HL-60 (cell line): Measurements from ENCODE around the gene PTPRT.

ENCODE experiments used
- DNase-seq, 2 experiments: peaks; one replicate each; pipeline ENCODE4 v3.0.0-alpha.2; 2010 to 2020; ENCODE audit warnings: low read depth in 1 of 2, low spot score in 1 of 2
- H3K27ac ChIP-seq: fragments of 250-450 bp; sonication (Bioruptor Pico); replicated peaks from 2 replicates; pipeline ENCODE4 v1.5.1; 2020; ENCODE audit warnings: mild to moderate bottlenecking, moderate library complexity
- H3K27me3 ChIP-seq: fragments of 250-450 bp; sonication (Bioruptor Pico); 2 replicates; pipeline ENCODE4 v1.5.1; 2021; ENCODE audit warnings: mild to moderate bottlenecking, moderate library complexity; ENCODE audit not compliant: insufficient read depth, poor library complexity, severe bottlenecking
- H3K4me3 ChIP-seq: replicated peaks from 2 replicates; pipeline ENCODE4 v1.5.1; 2011; ENCODE audit warnings: mild to moderate bottlenecking, control low read depth, low read length; ENCODE audit not compliant: insufficient read depth
- CTCF ChIP-seq: IDR thresholded peaks from one replicate; pipeline ENCODE4 v1.5.1; 2011; ENCODE audit warnings: low read length, control low read depth, inconsistent platforms; ENCODE audit not compliant: insufficient read depth
- GABPA ChIP-seq: IDR thresholded peaks from 2 replicates; pipeline ENCODE4 v1.6.1; 2012; ENCODE audit warnings: low read depth
- POLR2AphosphoS5 ChIP-seq: IDR thresholded peaks from 2 replicates; pipeline ENCODE4 v1.6.1; 2012; ENCODE audit warnings: low read depth
- REST ChIP-seq: IDR thresholded peaks from 2 replicates; pipeline ENCODE4 v1.6.1; 2012; ENCODE audit warnings: low read depth; ENCODE audit not compliant: insufficient replicate concordance
- SPI1 ChIP-seq: IDR thresholded peaks from 2 replicates; pipeline ENCODE4 v1.6.1; 2012; ENCODE audit warnings: low read depth, mild to moderate bottlenecking, borderline replicate concordance

Gene PTPRT

GRCh38 chr20:43123180-43123579, 66.5 kb downstream of the PTPRT start:
- Histone ChIP-seq H3K27ac (no peak overlapping the region), H3K27me3 (peaks cover 2% of the 10 kb centered on the region), H3K4me3 (no peak overlapping the region)
- no peak for DNase-seq
- TF ChIP-seq POLR2AphosphoS5, result no peak
- TF ChIP-seq REST, result no peak
- no peak for TF ChIP-seq CTCF
- no peak for TF ChIP-seq SPI1
- no peak for TF ChIP-seq GABPA

GRCh38 chr20:43119720-43120119, 70.0 kb downstream of the PTPRT start:
- TF ChIP-seq GABPA (no peak), REST (no peak), POLR2AphosphoS5 (no peak), SPI1 (no peak), CTCF (no peak)
- DNase-seq, result no peak
- H3K27ac ChIP-seq, result no peak overlapping the region

GRCh38 chr20:43102394-43102793, 87.3 kb downstream of the PTPRT start:
- Histone ChIP-seq H3K4me3 (no peak overlapping the region), H3K27ac (no peak overlapping the region), H3K27me3 (no peaks in the 10 kb centered on the region)
- DNase-seq, result peak in 1 of 2 experiments; percentile 2
- TF ChIP-seq GABPA (no peak), REST (no peak), POLR2AphosphoS5 (no peak), SPI1 (no peak), CTCF (no peak)

More at GRCh38 chr20:43119720-43120119, 70.0 kb downstream of the PTPRT start:
- peaks cover 2% of the 10 kb centered on the region for H3K27me3 ChIP-seq
- no peak overlapping the region for H3K4me3 ChIP-seq
